Transverse colon (tissue), 4 donors: ENCODE measurements around the gene ELANE. TPM values are rescaled to one million over a fixed set of nuclear protein-coding genes. Genes with fewer than 3 reads are reported as not detected.

ENCODE experiments used
- DNase-seq: peaks from one replicate; pipeline ENCODE4 v3.0.0-alpha.2; 2019
- H3K27ac ChIP-seq, 4 donors: fragments of 200-600 bp; sonication (generic); 2 replicates each; pipeline ENCODE4 v1.5.1; 2016 to 2018; ENCODE audit warnings: inconsistent platforms in 4 of 4
- H3K27me3 ChIP-seq: fragments of 200-600 bp; sonication (generic); 2 replicates; pipeline ENCODE4 v1.5.1; 2017; ENCODE audit warnings: inconsistent platforms
- H3K36me3 ChIP-seq, 4 donors: fragments of 200-600 bp; sonication (generic); 2 replicates each; pipeline ENCODE4 v1.5.1; 2017 to 2019; ENCODE audit warnings: inconsistent platforms in 4 of 4
- H3K4me1 ChIP-seq, 4 donors: fragments of 200-600 bp; sonication (generic); 2 replicates each; pipeline ENCODE4 v1.5.1; 2017 to 2020; ENCODE audit warnings: inconsistent platforms in 4 of 4
- H3K4me3 ChIP-seq, 4 donors: fragments of 200-600 bp; sonication (generic); 1 replicate in 1 of 4; 2 replicates in 3 of 4; pipeline versions ENCODE4 v1.5.1 to v1.6.1; 2017 to 2019; ENCODE audit warnings: inconsistent platforms in 4 of 4
- H3K9me3 ChIP-seq, 2 donors: fragments of 200-600 bp; sonication (generic); 2 replicates each; pipeline ENCODE4 v1.5.1; 2017 to 2019; ENCODE audit warnings: inconsistent platforms in 2 of 2
- EP300 ChIP-seq: sonication (generic); formaldehyde crosslinking; IDR thresholded peaks from one replicate; pipeline ENCODE4 v1.6.1; 2017; ENCODE audit warnings: antibody characterized with exemption, low read depth
- POLR2A ChIP-seq: fragments of 450-650 bp; IDR thresholded peaks from one replicate; pipeline ENCODE4 v1.6.1; 2016; ENCODE audit warnings: antibody characterized with exemption, mild to moderate bottlenecking, moderate library complexity
- POLR2AphosphoS5 ChIP-seq, 3 donors: sonication (generic); formaldehyde crosslinking; IDR thresholded peaks; one replicate each; pipeline ENCODE4 v1.6.1; 2016; ENCODE audit warnings: antibody characterized with exemption in 3 of 3
- whole genome bisulfite sequencing, 2 donors: methylation state at CpG; one replicate each; pipeline ENCODE4 v1.1.5; 2018; ENCODE audit warnings: low coverage in 1 of 2; 5-methylcytosine and 5-hydroxymethylcytosine counted together
- in situ Hi-C, 4 donors: fragments of 200-750 bp; cut with MboI; loops; one replicate each; pipeline versions ENCODE4 v1.15.0 to v1.15.1; 2017; ENCODE audit warnings: low sequenced_read_pairs in 3 of 4, low pct_ligation_motif_present in 1 of 4, low pct_unique_long_range_greater_than_20kb in 1 of 4
- intact Hi-C: fragments of 100-400 bp; cut with DNase I; formaldehyde crosslinking; loops from one replicate; pipeline ENCODE4 v1.15.1; 2023; ENCODE audit warnings: low total_unique reads
- total RNA-seq, 4 donors: library from RNA; depleted of rRNA; stranded (reverse); fragments of >200 nt; gene quantifications; one replicate each; pipeline ENCODE4 v1.1.0, GENCODE V29; 2016
- TF ChIP-seq, protein P1 (sequence below), 5 experiments: fragments of 200-600 bp in 3 of 5; fragments of 450-650 bp in 2 of 5; sonication (generic) in 3 of 5; IDR thresholded peaks; 1 replicate in 2 of 5; 2 replicates in 3 of 5; pipeline ENCODE4 v1.5.1; 2016 to 2017; ENCODE audit warnings: antibody characterized with exemption in 5 of 5, inconsistent platforms in 3 of 5, mild to moderate bottlenecking in 2 of 5, moderate library complexity in 1 of 5

Gene ELANE
- total RNA-seq: 1 to 10 TPM in 1 of 4 donors, under 1 TPM in 1, not detected in 2; 0.79 to 2.2 TPM

DNA sequence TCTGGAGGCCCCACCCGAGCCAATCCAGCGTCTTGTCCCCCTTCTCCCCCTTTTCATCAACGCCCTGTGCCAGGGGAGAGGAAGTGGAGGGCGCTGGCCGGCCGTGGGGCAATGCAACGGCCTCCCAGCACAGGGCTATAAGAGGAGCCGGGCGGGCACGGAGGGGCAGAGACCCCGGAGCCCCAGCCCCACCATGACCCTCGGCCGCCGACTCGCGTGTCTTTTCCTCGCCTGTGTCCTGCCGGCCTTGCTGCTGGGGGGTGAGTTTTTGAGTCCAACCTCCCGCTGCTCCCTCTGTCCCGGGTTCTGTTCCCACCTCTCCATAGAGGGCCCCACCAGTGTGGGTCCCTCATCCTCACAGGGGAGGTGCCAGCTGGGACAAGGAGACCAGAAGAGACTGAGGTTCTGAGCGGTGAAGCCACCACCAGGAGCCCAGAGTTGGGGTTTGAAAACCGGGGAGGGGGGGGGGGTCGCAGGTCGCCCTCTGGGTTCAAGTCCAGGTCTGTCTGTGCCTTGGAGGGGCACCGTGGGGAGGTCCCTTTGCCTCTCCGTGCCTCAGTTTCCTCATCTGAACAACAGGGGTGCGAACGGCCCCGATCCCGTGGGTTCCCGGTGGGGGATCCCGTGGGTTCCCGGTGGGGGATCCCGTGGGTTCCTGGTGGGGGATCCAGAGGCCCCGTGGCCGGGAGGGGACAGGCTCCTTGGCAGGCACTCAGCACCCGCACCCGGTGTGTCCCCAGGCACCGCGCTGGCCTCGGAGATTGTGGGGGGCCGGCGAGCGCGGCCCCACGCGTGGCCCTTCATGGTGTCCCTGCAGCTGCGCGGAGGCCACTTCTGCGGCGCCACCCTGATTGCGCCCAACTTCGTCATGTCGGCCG, at the start of gene ELANE:
ELANE (plus strand) TSS at position 168 of the 878 bp plus-strand sequence; CDS start at position 194, 26 bp downstream.
- no peaks in the 10 kb centered on the region for H3K36me3 ChIP-seq
- in situ Hi-C loops: loop anchor here in 3 of 4 donors (10.0 to 25.0 kb wide), 5 partner anchors 72 to 135 kb away; partner anchors contain the start of genes WDR18 (in 2 of the 3) and ARID3A (in 1 of the 3)
- WGBS, 2 donors: 67% methylated on average over 40 of the region's 55 CpGs; no CpG with 5 or more reads in 1 of the 2 donors
- H3K27ac ChIP-seq: peak within 1 kb of the TSS; percentile 62 to 87 (median 78)
- peak within 1 kb of the TSS in 1 of 4 donors; percentile 1 for H3K4me3 ChIP-seq
- peaks cover 60% of the 10 kb centered on the region for H3K27me3 ChIP-seq
- H3K9me3 ChIP-seq: no peaks in the 10 kb centered on the region
- TF ChIP-seq POLR2AphosphoS5 (IDR thresholded peaks at IDR 0.05): no peak
- TF ChIP-seq, protein P1, sequence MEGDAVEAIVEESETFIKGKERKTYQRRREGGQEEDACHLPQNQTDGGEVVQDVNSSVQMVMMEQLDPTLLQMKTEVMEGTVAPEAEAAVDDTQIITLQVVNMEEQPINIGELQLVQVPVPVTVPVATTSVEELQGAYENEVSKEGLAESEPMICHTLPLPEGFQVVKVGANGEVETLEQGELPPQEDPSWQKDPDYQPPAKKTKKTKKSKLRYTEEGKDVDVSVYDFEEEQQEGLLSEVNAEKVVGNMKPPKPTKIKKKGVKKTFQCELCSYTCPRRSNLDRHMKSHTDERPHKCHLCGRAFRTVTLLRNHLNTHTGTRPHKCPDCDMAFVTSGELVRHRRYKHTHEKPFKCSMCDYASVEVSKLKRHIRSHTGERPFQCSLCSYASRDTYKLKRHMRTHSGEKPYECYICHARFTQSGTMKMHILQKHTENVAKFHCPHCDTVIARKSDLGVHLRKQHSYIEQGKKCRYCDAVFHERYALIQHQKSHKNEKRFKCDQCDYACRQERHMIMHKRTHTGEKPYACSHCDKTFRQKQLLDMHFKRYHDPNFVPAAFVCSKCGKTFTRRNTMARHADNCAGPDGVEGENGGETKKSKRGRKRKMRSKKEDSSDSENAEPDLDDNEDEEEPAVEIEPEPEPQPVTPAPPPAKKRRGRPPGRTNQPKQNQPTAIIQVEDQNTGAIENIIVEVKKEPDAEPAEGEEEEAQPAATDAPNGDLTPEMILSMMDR (IDR thresholded peaks at IDR 0.05): no peak
- peaks cover 0 to 13% (median 3%) of the 10 kb centered on the region in 4 donors for H3K4me1 ChIP-seq
- no peak for DNase-seq
- intact Hi-C loops: no loop called here

DNA sequence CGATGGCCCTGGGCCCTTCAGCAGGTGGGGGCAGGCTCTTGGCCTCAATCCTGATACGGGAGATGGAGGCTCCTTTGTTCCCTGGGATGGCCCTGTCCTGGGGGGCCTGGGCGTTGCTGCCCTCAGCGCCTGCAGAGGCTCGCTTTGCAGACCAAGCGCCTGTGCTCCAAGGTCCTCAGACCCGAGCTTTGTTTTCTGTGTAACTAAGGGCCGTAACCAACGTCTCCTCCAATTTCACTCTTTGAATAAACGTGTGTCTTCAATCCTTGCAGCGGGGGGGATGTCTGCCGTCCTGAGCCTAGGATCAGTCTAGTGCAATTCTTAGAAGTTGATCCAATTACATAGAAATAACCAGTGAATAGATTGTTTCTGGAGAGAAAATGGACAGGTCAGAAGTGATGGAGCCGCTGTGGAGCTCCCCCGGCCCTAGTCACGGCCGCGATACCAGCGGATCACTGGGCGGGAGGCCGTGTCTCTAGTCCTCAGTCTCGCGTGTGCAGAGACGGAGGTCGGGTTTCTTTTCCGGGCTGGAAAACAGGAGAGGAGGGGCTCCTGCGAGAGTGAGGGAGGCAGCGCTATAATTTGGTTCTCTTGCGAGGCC, 49.5 kb upstream of the ELANE start:
- intact Hi-C loops (no loop called here), in situ Hi-C loops (no loop called here)
- TF ChIP-seq, protein P1 (IDR thresholded peaks at IDR 0.05): no peak
- TF ChIP-seq POLR2A: no peak
- no peak for TF ChIP-seq EP300
- no peak for TF ChIP-seq POLR2AphosphoS5 (IDR thresholded peaks at IDR 0.05)
- Histone ChIP-seq H3K27me3 (no peaks in the 10 kb centered on the region), H3K4me3 (no peak overlapping the region), H3K4me1 (peaks cover 39 to 50% (median 47%) of the 10 kb centered on the region in 4 donors), H3K27ac (peak overlapping the region; percentile 98 to 100 (median 100)), H3K36me3 (peaks cover 0 to 41% (median 34%) of the 10 kb centered on the region in 4 donors), H3K9me3 (no peaks in the 10 kb centered on the region)
- no peak for DNase-seq
- 63 to 93% methylated on average over 8 to 28 of the region's 28 CpGs for WGBS, 2 donors

DNA sequence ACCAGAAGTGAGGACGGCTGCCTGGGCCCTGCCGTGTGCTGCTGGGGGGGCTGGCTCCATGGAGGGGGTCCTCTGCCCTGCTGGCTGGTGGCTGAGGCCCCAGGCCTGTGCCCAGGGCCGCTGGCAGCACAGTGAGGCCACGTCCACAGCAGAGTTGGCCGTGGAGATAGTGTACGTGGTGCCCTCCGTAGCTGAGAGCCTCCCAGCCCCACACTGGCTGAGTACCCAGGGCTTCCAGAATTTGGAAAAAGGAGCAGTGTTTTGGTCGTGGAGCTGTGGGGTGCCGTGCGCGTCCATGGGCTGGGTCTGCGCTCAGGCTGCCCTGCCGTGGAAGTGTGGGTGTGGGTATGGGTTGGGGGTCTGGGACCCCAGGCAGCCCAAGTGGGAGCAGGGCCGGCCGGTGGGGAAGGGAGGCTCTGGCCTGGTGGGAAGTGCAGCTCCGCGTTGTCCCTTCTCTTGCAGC, 49.0 kb upstream of the ELANE start:
- in situ Hi-C loops: no loop called here
- Histone ChIP-seq H3K9me3 (no peaks in the 10 kb centered on the region), H3K36me3 (peaks cover 0 to 46% (median 37%) of the 10 kb centered on the region in 4 donors), H3K27me3 (no peaks in the 10 kb centered on the region), H3K4me1 (peaks cover 39 to 50% (median 47%) of the 10 kb centered on the region in 4 donors), H3K4me3 (no peak overlapping the region), H3K27ac (peak overlapping the region; percentile 98 to 100 (median 100))
- TF ChIP-seq, protein P1 (IDR thresholded peaks at IDR 0.05): no peak
- no peak for TF ChIP-seq POLR2AphosphoS5 (IDR thresholded peaks at IDR 0.05)
- TF ChIP-seq EP300: no peak
- no peak for TF ChIP-seq POLR2A
- WGBS, 2 donors: 77% methylated on average over 15 of the region's 17 CpGs; no CpG with 5 or more reads in 1 of the 2 donors
- intact Hi-C loops: no loop called here
- no peak for DNase-seq
